Subcutaneous abdominal adipose tissue (tissue), 5 donors: ENCODE measurements around the gene DGKB.

Experiments
- H3K27ac ChIP-seq: one replicate; pipeline ENCODE4 v1.7.0; 2013; ENCODE audit warnings: low read depth, mild to moderate bottlenecking, inconsistent platforms, low read length, moderate library complexity
- H3K27me3 ChIP-seq, 5 donors: one replicate each; pipeline ENCODE4 v1.7.0; 2013; ENCODE audit warnings: low read length in 5 of 5, inconsistent platforms in 1 of 5; ENCODE audit not compliant: control insufficient read depth in 5 of 5, insufficient read depth in 4 of 5
- H3K36me3 ChIP-seq, 5 donors: one replicate each; pipeline ENCODE4 v1.7.0; 2013; ENCODE audit warnings: low read length in 5 of 5; ENCODE audit not compliant: control insufficient read depth in 5 of 5, insufficient read depth in 5 of 5
- H3K4me1 ChIP-seq, 5 donors: one replicate each; pipeline ENCODE4 v1.7.0; 2013; ENCODE audit warnings: low read length in 5 of 5, mild to moderate bottlenecking in 3 of 5, moderate library complexity in 1 of 5; ENCODE audit not compliant: control insufficient read depth in 5 of 5, insufficient read depth in 5 of 5
- H3K4me3 ChIP-seq, 5 donors: one replicate each; pipeline ENCODE4 v1.7.0; 2013; ENCODE audit warnings: low read length in 5 of 5, low read depth in 1 of 5
- H3K9ac ChIP-seq, 5 donors: one replicate each; pipeline ENCODE4 v1.7.0; 2013; ENCODE audit warnings: low read length in 5 of 5, mild to moderate bottlenecking in 4 of 5, moderate library complexity in 3 of 5
- H3K9me3 ChIP-seq, 5 donors: one replicate each; pipeline ENCODE4 v1.7.0; 2013; ENCODE audit warnings: low read length in 5 of 5; ENCODE audit not compliant: control insufficient read depth in 5 of 5
- donor health status: healthy.
- donor health status: healthy.
- donor health status: healthy.
- donor health status: healthy.
- donor health status: healthy.

DGKB gene

DNA sequence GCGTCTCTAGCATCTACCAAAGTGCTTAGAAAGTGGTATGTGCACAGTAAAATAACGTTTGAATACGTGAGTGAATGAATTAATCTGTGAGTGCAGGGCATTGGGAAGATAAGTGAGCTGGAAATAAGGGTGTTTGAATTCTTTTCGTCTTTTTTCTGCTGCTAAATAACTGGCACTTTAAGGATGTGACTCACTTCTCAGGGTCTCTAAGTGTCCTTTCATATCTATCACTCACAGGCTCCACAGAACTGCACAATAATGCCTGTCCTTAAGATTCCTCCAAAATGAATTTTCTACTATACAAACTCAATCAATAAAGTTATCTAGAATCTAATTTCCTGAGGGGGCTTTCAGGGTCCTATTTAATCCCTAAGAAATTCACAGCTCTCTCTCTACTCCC, 3.2 kb upstream of the DGKB start:
- H3K9me3 ChIP-seq = no peaks in the 10 kb centered on the region

DNA sequence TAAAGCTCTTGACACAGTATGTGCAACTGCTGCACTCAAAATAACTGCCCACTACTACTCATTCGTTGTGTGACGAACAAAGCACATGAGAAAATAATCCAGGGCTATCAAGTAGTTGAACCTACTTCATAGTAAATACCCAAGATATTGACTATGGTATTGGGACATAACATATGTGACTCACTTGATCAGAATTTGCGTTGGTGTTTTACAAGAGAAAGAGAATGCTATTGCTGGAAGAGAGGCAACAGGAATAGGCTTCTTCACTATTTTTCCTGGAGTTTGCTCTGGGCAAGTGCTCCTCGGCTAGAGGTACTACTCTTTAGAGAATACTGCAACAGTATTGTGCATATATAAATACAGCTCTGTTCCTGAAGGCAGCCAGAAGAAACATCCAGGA, 2.5 kb downstream of the DGKB start:
- H3K27ac ChIP-seq = no peak overlapping the region
- peaks cover 0 to 10% (median 6%) of the 10 kb centered on the region in 5 donors for H3K27me3 ChIP-seq
- H3K4me1 ChIP-seq = peaks cover 0 to 13% (median 4%) of the 10 kb centered on the region in 5 donors
- no peak overlapping the region for H3K9ac ChIP-seq
- H3K36me3 ChIP-seq = no peaks in the 10 kb centered on the region
- H3K4me3 ChIP-seq = no peak overlapping the region
- no peaks in the 10 kb centered on the region for H3K9me3 ChIP-seq

More for the DNA sequence above, 3.2 kb upstream of the DGKB start:
- no peak overlapping the region for H3K27ac ChIP-seq
- no peak overlapping the region for H3K9ac ChIP-seq
- H3K36me3 ChIP-seq = no peaks in the 10 kb centered on the region
- H3K4me3 ChIP-seq = no peak overlapping the region
- peaks cover 0 to 13% (median 4%) of the 10 kb centered on the region in 5 donors for H3K4me1 ChIP-seq
- peaks cover 0 to 10% (median 6%) of the 10 kb centered on the region in 5 donors for H3K27me3 ChIP-seq

DNA sequence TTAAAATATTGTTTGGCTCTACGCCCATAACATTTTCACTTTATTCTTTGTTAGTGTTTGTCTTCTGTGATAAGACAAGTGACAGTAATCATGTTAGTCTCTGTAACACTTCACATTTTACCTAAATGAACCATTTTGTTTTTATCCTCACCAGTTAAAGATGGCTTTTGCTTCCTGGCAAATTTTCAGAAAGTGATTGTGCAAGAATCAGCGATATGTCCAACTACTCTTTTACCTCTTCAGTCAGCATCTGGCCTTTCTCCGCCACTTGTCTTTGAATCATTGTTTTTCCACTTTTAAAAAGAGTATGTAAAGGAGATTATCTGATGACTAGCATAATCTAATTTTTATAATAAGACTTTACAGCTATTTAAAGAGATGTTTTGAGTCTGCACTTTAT, 3.5 kb downstream of the DGKB start:
- Histone ChIP-seq H3K27me3 (peaks cover 0 to 10% (median 6%) of the 10 kb centered on the region in 5 donors), H3K9ac (no peak overlapping the region), H3K4me1 (peaks cover 0 to 13% (median 4%) of the 10 kb centered on the region in 5 donors), H3K36me3 (no peaks in the 10 kb centered on the region), H3K9me3 (no peaks in the 10 kb centered on the region), H3K27ac (no peak overlapping the region), H3K4me3 (no peak overlapping the region)

DNA sequence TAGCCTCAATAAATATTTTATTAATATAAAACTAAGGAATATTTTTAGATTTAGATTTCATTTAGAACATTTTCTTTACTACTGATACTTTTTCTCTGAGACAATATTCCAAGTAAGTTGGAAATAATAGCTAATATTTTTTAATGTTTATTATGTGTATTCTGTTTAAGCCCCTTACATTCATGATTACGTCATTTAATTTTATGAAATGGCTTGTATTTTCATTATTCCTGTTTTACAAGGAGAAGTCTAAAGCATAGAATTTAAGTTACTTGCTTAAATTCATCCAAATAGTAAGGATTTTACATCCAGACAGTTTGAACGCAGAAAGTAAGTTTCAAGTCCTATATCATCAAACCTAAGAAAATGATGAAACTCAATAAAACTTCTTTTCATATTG, 6.1 kb downstream of the DGKB start:
- Histone ChIP-seq H3K27ac (no peak overlapping the region), H3K9ac (no peak overlapping the region), H3K27me3 (no peaks in the 10 kb centered on the region), H3K4me1 (no peaks in the 10 kb centered on the region), H3K36me3 (no peaks in the 10 kb centered on the region), H3K4me3 (no peak overlapping the region), H3K9me3 (no peaks in the 10 kb centered on the region)

DNA sequence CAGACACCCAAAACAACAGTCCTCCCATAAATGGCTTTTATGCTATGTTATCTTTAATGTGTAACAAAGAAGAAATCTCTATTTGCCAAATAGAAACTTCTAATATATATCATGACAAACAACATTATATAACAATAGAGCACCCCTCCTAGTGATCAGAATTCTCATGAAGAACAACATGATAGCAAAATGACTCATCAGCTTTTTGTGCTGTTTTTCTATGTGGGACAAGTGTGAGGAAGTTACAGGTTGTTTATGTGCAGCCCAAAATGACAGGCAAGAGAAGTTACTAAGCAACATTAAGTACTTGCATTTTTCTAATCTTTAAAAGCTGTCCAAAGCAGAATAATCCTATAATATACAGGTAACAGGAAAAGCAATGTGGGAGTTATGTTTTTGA, 7.7 kb downstream of the DGKB start:
- Histone ChIP-seq H3K27ac (no peak overlapping the region), H3K27me3 (no peaks in the 10 kb centered on the region), H3K4me1 (no peaks in the 10 kb centered on the region), H3K9ac (no peak overlapping the region), H3K4me3 (no peak overlapping the region), H3K36me3 (no peaks in the 10 kb centered on the region), H3K9me3 (no peaks in the 10 kb centered on the region)

DNA sequence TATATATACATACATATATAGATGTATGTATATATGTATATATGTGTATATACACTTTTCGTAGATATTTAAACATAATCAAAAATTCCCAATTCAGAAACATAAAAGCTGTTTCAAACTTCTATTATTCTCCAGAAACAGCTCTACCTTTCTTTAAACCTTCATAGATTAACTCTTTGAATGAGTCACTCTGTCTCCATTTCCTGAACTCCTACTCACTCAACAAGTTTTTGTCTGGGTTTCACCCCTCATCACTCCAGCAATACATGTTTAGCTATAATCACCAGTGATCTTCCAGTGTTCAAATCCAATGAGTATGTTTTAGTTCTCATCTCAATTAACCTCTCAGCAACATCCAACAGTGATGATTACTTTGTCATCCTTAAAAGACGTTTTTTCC, 9.6 kb downstream of the DGKB start:
- Histone ChIP-seq H3K36me3 (no peaks in the 10 kb centered on the region), H3K4me3 (no peak overlapping the region), H3K4me1 (no peaks in the 10 kb centered on the region), H3K9ac (no peak overlapping the region), H3K27ac (no peak overlapping the region), H3K27me3 (no peaks in the 10 kb centered on the region), H3K9me3 (no peaks in the 10 kb centered on the region)

DNA sequence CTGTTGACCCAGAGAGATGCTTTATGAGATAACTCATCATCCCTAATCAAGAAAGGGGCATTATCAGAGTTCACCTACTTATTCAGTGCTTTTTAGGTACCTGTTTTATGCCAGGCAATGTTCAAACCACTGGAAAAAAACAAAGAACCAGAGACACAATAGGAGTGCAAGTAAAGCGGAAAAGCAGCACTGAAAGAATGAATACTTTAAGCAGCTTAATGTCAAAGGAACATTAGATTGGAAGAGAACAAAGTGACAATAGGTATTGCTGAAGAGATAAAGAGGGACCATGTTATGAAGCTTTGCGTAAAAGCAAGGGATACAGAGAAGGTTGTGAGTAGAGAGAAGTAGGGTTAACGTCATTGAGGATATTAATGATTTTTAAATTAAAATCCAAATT, 11.3 kb downstream of the DGKB start:
- Histone ChIP-seq H3K27ac (no peak overlapping the region), H3K9me3 (no peaks in the 10 kb centered on the region), H3K4me3 (no peak overlapping the region), H3K36me3 (no peaks in the 10 kb centered on the region), H3K27me3 (no peaks in the 10 kb centered on the region), H3K4me1 (no peaks in the 10 kb centered on the region), H3K9ac (no peak overlapping the region)

DNA sequence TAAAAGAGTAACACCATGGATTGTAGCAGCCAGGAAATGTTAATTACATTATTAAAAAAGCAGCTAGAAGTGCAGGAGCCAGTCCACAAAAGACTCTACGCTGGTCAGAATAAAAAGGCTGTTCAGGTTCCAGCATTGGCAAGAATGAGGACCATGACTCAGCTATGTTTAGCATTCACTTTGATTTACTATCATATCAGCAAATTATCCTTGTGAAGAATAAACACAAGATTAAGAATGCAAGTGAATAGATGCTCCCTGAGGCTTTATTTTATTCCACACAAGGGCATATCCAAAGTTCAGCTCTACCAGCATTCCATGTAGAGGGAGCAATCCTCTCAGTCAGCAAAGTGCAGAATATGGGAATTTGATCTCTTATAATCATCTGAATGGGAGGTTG, 13.6 kb downstream of the DGKB start:
- Histone ChIP-seq H3K4me1 (no peaks in the 10 kb centered on the region), H3K36me3 (no peaks in the 10 kb centered on the region), H3K27me3 (no peaks in the 10 kb centered on the region), H3K27ac (no peak overlapping the region), H3K4me3 (no peak overlapping the region), H3K9me3 (no peaks in the 10 kb centered on the region), H3K9ac (no peak overlapping the region)

DNA sequence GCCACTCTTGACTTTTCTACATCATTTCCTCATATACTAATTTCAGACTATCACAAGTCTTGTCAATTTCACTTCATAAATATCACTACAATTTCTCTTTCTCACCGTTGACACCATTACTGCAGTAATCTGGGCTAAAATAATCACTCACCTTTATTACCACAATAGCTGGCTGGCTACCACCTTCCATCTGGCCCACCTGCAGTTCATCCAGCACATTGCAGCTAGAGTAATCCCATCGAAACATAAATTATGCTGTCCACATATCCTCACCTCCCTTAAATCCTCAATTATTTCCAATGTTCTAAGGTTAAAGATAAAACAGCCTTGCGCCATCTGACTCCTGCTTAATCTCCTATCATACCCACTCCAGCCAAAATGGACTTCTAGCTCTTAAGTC, 16.0 kb downstream of the DGKB start:
- Histone ChIP-seq H3K27me3 (no peaks in the 10 kb centered on the region), H3K4me3 (no peak overlapping the region), H3K27ac (no peak overlapping the region), H3K4me1 (no peaks in the 10 kb centered on the region), H3K36me3 (no peaks in the 10 kb centered on the region), H3K9me3 (no peaks in the 10 kb centered on the region), H3K9ac (no peak overlapping the region)

DNA sequence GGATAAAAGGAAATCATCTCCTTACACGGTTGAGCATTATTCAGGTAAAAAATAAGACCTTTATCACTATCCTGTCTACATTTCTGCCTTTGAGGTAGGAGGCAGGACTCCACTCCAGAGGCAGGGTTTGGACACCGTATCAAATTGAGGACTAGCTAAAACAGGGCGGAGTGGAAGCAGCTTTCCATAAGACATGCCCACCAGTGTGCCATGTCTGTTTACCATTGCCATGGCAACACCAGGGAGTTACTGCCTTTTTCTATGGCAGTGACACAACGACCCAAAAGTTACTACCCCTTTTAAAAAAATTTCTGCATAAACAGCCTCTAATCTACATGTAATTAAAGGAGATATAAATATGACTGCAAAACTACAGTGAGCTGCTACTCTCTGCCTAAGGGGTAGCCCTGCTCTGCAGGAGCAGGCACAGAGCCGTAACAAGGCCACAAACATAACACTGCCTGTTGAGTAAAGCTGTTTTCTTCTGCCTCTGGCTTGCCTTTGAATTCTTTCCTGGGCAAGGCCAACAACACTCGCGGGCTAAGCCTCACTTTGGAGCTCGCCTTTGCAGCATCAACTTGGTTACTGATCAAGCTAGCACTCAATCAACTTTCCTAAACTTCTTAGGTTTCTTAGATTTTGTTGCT, 26.5 kb downstream of the DGKB start:
- H3K4me1 ChIP-seq = no peaks in the 10 kb centered on the region
- H3K27me3 ChIP-seq = no peaks in the 10 kb centered on the region
- H3K27ac ChIP-seq = no peak overlapping the region
- no peaks in the 10 kb centered on the region for H3K36me3 ChIP-seq
- no peak overlapping the region for H3K9ac ChIP-seq
- no peaks in the 10 kb centered on the region for H3K9me3 ChIP-seq
- no peak overlapping the region for H3K4me3 ChIP-seq

DNA sequence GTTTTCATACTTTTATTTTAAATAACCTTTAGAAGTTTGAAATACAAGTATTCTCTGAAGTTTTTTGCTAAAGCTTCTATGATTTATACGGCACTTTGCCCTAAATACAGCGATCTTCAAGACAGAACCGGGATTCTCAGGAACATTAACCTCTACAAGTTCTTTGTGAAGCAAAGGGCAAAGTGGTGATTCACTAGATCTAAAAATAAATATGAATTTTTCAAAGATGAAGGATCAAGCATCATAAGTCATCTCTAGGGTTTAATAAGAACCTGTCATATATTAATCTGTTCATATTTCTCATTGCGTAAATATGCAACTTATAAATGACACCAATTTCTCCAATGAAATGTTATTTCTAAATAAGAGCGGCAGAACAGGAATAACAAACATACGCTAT, 30.7 kb downstream of the DGKB start:
- no peaks in the 10 kb centered on the region for H3K27me3 ChIP-seq
- peaks cover 0 to under 1% (median 0%) of the 10 kb centered on the region in 5 donors for H3K9me3 ChIP-seq
- H3K27ac ChIP-seq = no peak overlapping the region
- H3K4me1 ChIP-seq = no peaks in the 10 kb centered on the region
- H3K36me3 ChIP-seq = no peaks in the 10 kb centered on the region
- H3K9ac ChIP-seq = no peak overlapping the region
- no peak overlapping the region for H3K4me3 ChIP-seq
